NCI-H446 (cell line): ENCODE results near the gene CECR2.

Source experiments
- DNase-seq, 2 experiments: peaks; one replicate each; lab custom pipeline; 2025; lab: John Stamatoyannopoulos, UW

CECR2 gene

GRCh38 chr22:17570851-17571631 lies 201.8 kb downstream of the CECR2 start:
- DNase-seq, result no peak

- no peak for DNase-seq
Measured at GRCh38 chr22:17575151-17575550, 205.9 kb downstream of the CECR2 start.

- DNase-seq, result no peak
Measured at GRCh38 chr22:17575681-17576080, 206.4 kb downstream of the CECR2 start.

GRCh38 chr22:17576470-17576869 lies 207.2 kb downstream of the CECR2 start:
- peak in 1 of 2 experiments; percentile 54 for DNase-seq

GRCh38 chr22:17578136-17578754 lies 209.0 kb downstream of the CECR2 start:
- DNase-seq, result peak in 1 of 2 experiments; percentile 37

- DNase-seq, result no peak
Measured at GRCh38 chr22:17579535-17579981, 210.3 kb downstream of the CECR2 start.

GRCh38 chr22:17580441-17581031 lies 211.3 kb downstream of the CECR2 start:
- no peak for DNase-seq

GRCh38 chr22:17581056-17581455 lies 211.8 kb downstream of the CECR2 start:
- no peak for DNase-seq

- no peak for DNase-seq
Measured at GRCh38 chr22:17581631-17582030, 212.4 kb downstream of the CECR2 start.

- no peak for DNase-seq
Measured at GRCh38 chr22:17583151-17583550, 213.9 kb downstream of the CECR2 start.

- DNase-seq, result no peak
Measured at GRCh38 chr22:17586831-17587440, 217.7 kb downstream of the CECR2 start.

- no peak for DNase-seq
Measured at GRCh38 chr22:17587629-17588028, 218.4 kb downstream of the CECR2 start.

GRCh38 chr22:17588606-17589005 lies 219.3 kb downstream of the CECR2 start:
- no peak for DNase-seq

- DNase-seq, result no peak
Measured at GRCh38 chr22:17589810-17590375, 220.6 kb downstream of the CECR2 start.

- DNase-seq, result no peak
Measured at GRCh38 chr22:17590586-17590985, 221.3 kb downstream of the CECR2 start.

GRCh38 chr22:17592201-17592600 lies 222.9 kb downstream of the CECR2 start:
- DNase-seq, result no peak

GRCh38 chr22:17596226-17596625 lies 227.0 kb downstream of the CECR2 start:
- no peak for DNase-seq

- DNase-seq, result no peak
Measured at GRCh38 chr22:17597217-17597616, 228.0 kb downstream of the CECR2 start.

GRCh38 chr22:17598318-17598717 lies 229.1 kb downstream of the CECR2 start:
- no peak for DNase-seq

GRCh38 chr22:17601031-17601430 lies 231.8 kb downstream of the CECR2 start:
- DNase-seq, result no peak

- no peak for DNase-seq
Measured at GRCh38 chr22:17603668-17604067, 234.4 kb downstream of the CECR2 start.

GRCh38 chr22:17606496-17606895 lies 237.2 kb downstream of the CECR2 start:
- peak in 1 of 2 experiments; percentile 8 for DNase-seq
